Femur (tissue), 1 donor: ENCODE data around the gene MPPED2.

Experiments used
- DNase-seq: peaks from one replicate; pipeline ENCODE4 v3.0.0-alpha.2; 2017

The MPPED2 gene

DNA sequence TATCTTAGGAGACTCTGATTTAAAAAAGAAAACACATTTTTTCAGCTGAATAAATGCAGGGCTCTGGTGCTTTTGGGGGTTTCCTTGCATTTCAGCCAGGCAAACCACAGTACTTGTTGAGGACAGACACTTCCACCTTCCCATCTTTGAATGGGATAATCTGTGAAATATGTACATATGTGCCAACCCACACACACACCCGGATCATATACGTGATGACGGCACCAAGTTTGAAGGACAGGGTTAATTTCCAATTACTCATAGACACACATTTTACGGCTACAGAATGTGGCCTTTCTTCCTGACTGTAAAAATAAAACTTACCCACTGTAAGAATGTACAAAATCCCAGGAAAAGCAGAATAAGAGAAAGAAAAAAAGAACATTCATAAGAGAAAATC is 104.4 kb downstream of the MPPED2 start:
- DNase-seq = no peak

DNA sequence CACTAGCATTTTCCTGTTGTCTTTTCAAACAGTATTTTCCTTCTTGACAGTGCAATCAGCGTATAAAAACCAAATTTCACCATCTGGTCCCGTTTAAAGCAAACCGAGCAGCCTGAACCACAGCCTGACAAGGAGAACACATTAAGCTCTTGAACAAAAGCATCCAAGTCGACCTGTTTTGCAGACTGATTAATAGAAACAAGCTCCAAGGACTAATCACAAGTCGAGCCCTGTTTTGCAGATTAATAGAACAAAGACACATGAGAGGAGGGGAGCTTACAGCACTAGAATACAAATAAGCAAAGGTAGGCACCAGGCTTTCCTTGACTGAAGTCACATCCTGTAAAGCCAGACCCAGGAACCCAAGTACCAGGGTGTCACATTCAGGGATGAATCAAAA is 104.8 kb downstream of the MPPED2 start:
- no peak for DNase-seq

DNA sequence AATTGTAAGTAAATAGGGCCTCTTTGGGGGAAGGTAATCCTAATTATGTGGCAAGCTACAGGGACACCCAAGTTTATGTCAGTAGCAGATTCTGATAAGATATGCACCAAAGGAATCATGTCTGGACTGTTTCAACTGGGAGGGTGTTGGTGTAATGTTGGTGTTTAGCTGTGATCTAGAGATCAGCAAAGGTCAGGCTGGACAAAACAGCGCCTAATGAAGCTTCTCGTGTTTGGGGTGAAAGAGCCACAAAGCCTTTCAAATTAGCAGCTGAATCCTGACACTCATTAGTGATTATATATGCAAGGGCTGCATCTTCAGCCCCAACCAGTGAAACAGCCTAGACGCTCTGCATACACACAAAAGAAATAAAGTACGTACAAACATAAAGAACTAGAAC is 106.3 kb downstream of the MPPED2 start:
- no peak for DNase-seq

DNA sequence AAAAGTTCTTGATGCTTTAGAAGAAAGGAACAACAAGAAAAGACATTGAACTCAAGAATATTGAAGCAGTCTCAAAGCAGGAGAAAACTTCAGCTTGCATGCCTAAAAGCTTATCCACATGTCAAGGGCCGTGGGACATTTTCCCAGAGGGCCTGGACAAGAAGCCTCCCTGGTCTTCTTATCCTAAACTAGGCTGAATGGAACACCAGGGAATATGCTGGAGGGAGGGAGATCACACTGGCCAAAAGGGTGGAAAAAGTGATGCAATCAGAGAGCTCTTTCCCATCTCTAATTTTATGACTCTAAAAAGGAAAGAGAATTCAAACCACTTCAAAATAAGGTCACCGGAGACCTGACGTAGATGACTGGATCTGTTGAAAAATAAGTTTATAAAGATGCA is 107.2 kb downstream of the MPPED2 start:
- DNase-seq = peak; percentile 53

DNA sequence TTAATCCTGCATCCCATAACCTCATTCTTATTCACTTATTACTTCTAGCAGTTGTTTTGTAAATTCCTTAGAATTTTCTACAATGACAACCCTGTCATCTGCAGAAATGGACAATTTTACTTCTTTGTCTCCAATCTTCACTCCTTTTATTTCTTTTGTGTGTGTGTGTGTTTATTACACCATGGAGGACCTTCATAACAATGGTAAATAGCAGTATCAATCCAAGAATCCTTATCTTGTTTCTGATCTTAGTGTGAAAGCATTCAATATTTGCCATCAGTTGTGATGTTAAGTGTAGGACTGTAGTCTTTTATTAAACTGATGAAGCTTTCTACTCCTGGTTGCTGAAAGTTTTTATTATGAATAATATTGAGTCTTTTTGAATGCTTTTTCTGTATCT is 109.1 kb downstream of the MPPED2 start:
- no peak for DNase-seq

DNA sequence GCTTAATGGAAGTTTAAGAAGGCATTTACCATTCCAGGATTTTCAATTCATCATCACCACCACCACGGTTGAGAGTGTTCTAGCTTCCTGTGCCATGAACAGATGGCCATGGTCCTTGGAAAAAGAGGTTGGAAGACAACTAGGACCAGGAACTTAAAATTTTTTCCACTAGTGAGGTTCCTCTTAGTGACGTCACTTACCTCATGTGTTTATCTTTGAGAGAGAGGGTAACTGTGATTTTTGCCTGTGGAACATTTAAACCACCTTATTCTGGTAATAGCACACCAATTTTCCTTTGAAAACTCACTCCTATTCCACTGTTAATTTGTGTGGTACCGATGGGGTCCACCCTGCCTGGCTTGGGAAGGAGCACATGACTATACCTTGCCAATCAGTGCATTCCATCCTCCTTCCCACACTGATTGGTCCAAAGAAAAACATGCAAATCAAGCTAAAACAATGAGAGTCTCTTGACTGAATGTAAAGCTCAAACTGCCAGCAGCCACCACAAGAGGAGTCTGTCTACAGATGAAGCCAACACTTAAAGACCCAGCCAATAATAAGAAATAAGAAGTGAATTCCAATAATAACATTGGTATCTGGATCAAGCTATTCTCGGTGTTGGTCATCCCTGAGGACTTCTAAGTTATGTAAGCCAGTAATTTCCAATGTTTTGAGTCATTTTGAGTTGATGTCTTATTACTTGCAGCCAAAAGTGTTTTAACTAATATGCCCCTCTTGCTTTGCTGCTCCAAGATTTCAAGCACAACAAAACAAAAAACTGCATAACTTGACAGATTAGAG is 111.8 kb downstream of the MPPED2 start:
- DNase-seq = no peak

DNA sequence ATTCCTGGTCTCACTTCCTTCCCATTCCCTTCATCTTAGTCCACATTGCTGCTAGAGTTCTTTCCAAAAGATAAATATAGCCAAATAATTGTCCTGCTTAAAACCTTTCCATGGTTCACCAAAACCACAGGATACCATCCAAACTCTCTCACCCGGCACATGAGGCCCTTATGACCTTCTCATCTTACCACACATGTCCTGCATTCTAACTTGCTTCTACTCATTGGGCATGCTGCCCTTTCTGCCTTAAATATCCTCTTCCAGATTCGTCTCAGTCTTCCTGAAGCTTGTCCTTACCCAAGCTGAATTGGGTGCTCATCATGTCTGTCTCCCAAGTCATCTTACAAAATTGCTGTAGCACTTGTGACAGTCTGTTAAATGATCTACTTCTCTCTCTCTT is 114.9 kb downstream of the MPPED2 start:
- no peak for DNase-seq

DNA sequence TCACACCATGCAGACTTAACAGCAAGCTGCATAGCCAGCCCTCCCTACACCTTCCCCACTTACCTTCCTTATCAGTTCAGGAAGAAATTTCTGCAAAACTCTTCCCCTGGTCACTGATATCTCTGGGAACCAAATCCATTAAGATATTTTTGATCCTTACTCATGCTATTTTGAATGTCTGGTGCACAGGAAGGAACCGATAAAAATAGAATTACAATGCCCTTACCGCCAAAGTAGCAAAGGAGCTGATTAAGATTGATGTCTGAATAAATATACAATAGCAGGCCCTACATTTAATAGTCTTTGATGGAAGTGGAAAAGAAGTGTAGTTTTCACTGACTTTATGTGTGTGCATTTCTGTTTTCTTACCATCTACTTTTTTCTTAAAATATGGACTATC is 117.3 kb downstream of the MPPED2 start:
- DNase-seq = no peak

DNA sequence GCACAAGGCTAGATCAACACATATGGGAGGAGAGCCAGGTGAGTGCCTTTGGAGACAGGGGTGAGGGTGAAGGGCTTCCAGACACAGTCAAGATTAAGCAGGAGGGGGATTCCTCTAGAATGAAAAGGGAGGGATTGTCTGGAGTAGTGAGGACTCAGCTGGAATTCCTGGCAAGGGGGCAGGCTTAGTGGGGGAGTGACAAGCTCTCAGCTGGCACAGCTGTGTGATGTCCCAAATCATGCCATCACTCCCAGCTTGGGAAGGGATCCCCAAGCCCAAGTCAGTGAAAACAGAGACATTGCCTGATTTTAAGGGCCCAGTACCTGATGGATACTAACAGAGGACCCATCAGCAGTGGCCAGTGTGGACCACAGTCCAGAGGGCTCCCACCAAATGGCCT is 119.0 kb downstream of the MPPED2 start:
- DNase-seq = no peak

DNA sequence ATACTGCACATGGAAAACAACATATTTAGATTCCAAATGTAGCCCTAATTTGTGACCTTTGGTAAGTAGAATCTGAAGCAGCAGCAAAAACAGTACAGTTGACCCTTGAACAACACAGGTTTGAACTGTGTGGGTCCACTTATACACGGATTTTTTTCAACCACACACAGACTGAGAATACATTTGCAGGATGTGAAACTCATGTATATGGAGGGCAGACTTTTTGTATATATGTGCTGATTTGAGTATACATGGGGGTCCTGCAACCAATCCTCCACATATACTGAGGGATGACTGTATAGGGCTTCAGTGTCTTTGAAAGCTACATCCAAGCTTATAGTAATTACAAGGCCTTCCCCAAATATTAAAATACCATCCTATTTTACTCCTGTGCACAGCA is 120.5 kb downstream of the MPPED2 start:
- no peak for DNase-seq

DNA sequence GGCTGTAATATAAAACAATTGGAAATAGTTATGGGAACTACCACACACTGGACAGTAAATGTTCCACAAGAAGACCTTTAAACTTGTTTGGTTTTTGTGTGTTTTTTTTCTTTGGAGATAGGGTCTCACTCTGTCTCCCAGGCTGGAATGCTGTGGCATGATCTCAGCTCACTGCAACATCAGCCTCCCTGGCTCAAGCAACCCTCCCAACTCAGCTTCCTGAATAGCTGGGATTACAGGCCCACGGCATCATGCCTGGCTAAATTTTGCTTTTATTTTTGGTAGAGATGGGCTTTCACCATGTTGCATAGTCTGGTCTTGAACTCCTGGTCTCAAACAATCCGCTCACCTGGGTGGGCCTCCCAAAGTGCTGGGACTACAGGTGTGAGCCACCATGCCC is 121.0 kb downstream of the MPPED2 start:
- no peak for DNase-seq

DNA sequence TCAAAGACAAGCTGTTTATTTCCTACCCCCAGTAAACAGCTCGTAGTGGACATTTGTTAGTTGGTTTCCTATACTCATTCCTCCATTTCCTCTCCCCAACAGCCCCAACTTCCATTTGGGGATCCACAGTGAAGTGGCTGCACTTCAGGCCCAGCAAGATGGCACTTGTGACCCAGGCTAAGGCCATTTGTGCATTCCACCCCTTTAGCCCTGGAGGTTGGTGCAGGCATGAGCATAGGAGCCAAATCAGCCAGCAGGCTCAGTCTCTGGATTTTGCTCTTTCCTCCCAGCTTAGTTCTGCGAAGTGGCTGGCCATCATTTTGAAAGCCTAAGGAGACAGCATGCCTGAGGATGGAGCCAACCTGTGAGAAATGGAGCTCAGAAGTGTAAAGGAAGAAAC is 122.9 kb downstream of the MPPED2 start:
- no peak for DNase-seq

DNA sequence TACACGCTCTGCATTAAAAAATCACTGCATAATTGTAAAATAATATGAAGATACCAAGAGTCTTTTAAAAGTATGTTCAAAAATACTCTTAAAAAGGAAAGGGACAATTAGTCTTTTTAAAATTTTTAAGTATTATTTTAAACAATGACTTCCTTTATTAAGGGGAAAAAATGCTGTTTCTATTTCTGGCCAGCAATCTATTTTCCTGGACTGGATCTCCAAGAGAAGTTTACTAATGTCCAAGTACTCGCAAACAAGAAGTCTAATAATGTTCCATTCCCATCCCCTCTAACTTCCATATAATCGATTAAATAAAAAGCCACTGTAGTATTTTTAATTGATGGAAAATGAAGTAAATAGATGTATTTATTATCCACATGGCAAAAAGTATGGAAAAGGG is 123.7 kb downstream of the MPPED2 start:
- no peak for DNase-seq

DNA sequence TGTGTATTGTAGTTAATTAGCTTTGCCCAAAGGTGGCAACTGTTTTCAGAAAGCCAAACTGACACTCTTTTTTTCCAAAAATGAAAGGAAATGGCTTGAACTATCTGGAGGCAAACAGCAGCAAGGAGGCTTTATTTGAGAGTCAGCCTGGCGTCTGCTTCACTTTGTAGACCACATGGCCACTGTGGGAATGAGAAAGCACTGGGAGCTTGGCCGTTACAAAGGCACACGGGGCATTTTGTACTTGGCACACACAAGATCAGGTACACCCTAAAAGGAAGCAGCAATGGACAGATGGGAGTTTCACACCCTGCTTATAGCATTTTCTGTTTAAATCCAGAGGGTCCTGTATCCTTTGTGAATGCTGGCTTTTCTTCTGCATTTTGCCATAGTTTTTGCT is 126.3 kb downstream of the MPPED2 start:
- DNase-seq = no peak

DNA sequence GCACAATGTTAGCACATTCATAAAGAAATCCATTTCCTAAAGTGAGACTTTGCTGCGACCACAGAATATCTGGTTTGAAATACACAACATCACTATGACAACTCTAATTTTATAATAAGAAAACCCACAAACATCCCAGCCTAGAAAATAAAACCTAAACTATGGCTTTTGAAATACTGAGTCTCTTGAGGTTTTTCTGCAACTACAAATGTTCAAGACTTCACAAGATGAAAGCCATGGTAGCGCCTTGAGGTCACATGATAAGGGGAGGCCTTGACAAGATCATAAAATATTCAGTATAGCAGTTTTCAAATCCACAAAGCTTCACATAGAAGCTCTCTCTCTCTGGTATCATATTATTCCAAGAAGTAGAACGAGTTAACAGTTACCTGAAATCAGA is 126.8 kb downstream of the MPPED2 start:
- DNase-seq = no peak

DNA sequence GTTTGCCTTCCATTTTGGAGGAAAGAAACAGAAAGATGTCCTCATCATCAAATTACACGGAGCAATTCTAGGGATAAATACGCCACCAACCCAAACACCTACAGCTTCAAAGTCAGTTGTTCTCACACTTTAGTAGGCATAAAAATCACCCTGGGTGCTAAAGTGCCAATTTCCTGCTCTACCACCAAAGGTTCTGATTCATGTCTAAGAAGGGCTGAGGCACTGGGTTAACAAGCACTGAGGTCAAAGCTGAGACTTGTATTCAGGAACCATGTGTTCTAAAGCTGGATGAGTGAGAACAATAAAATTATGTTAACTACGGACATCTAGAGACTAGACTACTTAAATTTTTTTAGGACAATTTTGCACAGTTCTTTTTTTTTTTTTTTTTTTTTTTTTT is 127.6 kb downstream of the MPPED2 start:
- no peak for DNase-seq

DNA sequence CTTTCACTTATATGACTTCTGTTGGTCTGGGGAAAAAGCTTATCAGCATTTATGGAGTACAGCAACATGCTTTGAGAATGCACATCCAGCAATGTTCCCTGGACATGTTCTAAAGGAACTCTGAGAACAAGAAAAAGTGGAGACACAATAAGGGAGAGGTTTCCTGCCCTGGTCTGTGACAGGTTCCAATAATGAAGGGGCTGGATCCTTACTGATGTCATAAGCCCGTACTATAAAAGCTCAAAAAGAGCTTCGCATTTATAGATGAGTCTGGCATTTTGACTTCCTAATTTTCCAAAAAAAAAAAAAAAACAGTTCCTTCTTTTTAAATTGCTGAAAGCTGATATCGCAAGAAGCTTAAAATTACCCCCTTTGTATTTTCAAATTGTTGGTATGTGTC is 129.1 kb downstream of the MPPED2 start:
- DNase-seq = no peak

DNA sequence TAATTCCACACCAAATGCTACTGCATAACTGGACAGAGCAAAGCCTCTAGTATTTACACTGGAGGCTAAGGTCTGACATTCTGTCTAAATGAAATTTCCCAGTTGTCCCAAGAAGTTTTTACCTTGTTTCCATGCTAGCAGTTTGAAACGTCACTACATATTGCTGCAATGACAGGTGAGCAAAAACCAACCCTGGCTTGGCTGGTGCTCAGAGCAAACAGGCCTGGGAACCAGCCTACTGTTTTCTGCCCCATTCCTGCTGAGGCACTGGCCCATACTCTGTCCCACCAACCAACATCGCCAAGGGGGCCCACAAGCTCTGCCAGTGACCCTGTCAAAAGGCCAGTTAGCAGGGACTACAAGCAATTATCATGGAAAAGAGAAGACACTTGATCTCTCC is 131.1 kb downstream of the MPPED2 start:
- DNase-seq = no peak

DNA sequence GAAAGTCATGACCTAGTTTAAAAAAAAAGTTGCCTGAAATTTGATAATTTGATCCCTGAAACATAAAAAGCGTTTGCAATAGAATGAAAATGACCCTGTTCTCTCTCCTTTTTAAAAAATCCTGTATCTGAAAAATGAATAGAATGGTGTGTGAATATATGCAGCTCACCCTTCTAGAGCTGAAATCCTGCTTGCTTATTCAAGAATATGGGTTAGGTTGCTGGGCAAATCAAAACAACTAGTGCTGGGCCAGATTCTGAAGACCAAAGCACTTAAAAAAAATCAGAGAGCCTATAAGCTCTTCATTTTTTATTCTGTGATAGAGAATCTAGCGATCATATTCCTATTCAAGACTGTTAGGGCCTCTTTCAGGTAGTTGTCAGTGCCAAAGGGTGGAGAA is 131.6 kb downstream of the MPPED2 start:
- no peak for DNase-seq

DNA sequence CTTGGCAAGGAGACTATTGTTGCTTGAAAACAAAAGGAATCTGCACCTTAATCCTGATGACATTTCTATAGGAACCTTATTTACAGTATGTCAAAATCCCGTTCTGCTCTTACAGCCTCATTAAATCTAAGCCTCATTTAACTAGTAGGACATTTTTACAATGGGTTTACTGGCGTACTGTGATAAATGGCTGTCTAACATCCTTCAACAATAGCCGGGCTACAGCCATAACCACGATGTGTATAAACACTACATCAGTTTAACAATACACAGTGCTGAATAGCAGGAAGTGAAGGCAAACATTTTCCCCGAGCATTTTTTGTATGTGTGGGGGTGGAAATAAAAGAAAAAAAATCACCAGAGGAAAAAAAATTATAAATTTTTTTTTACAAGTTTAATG is 132.0 kb downstream of the MPPED2 start:
- no peak for DNase-seq

DNA sequence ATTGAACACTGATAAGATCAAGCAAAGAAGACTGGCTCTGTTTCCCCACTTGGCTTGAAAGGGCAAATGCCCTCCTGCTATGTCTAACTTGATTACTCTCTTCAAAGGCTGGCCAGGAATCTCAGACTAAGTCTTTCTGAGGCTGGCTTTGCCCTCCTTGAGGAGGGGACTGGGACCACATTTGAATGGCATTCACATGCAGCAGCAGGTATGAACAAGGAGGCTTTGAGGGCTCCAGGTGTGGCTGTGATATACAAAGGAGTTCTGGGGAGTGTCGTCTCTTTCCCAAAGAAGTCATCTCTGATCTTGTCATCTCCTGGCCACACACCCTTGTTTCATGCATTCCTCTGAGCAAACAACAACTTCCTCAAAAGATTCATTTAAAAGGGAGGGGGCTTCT is 132.4 kb downstream of the MPPED2 start:
- DNase-seq = no peak

DNA sequence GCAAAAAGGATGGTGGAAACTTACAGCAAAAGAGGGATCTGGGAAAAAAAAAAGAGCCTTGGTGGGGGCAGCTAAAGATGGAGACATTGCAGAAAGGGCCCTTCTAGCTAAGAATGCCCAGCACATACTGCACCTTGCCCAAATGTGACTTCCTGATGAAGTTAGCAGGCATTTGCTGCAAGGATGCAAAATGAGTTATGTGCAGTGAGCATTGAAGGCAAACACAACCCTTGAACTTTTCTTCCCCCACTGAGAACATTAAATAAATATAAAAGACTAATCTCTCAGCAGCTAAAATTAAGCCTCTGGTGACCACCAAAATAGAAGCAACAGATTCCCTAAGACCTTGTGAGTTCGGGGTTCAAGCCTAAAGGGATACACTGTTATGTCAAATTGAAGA is 133.3 kb downstream of the MPPED2 start:
- DNase-seq = no peak

DNA sequence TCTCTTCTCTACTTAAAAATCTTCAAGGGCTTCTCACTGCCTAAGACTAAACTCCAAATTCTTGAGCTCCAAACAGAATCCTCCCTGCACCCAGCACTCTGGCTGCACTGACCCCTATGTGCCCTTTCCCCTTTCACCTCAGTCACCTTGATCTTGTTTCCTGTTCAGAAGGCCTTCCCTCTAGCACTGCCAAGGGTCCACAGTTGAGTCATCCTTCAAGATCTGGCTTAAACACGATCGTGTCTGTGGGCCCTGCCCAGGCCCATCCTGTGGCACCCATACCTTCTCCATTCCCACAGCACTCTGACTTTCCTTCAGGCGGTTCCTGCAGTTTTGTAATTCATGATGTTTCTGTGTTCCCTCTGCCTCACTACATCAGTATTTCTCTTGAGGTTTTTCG is 134.0 kb downstream of the MPPED2 start:
- no peak for DNase-seq

DNA sequence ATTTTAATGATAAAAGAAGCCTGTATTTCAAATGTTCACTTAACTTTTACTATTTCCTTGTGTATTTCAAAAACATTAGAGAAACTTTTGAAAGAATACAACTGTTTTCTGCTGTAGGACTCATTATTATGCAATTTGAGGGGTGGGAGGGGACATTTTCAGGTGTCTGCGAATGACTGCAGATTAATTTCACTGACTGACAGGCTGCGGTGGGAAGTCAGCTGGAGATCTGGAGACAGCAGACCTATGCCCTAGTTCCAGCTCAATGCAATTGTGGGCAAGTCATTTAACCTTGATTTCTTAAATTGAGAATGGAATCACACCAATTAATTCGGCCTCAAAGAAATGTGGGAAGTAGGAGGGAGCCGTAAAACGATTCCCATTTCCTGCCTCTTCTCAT is 134.5 kb downstream of the MPPED2 start:
- no peak for DNase-seq

DNA sequence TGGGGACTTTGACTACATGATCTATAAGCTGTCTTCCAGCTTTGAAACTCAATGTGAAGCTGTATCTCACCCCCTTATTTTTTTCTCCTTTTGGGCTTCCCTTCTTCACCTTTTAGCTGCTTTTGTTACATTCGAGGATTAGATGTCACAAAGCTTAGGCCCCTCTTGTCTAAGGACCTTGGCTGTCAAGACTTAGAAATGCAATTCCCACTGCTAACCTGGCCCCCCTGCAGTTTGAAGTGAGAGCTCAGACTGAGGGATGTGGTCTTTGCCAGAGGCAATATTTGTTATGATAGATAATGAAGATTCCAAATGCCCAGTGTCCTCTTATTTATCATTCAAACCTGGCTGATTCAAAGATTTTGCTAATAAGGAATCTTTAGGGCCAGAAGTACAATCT is 135.0 kb downstream of the MPPED2 start:
- DNase-seq = no peak
